Left renal cortex interstitium (tissue), 4 donors: ENCODE data around the gene TYROBP. TPM values are rescaled to one million over a fixed set of nuclear protein-coding genes. Genes with fewer than 3 reads are reported as not detected.
A peak's percentile ranks its signal among the peaks of the same experiment; 100 is the strongest.
"Not testable (repeated sequence)": the region's sequence is repeated elsewhere in the genome, so short reads cannot be mapped to it uniquely, and the experiment has no call there.

Experiments used
- DNase-seq, 4 donors: peaks; one replicate each; pipeline ENCODE4 v3.0.0-alpha.2; 2013; ENCODE audit warnings: low read depth in 4 of 4, low spot score in 2 of 4, missing footprints in 1 of 4
- polyA plus RNA-seq, 4 donors: library from polyadenylated mRNA; unstranded; fragments of 120-200 nt; gene quantifications; one replicate each; pipeline ENCODE4 v1.2.1, GENCODE V29; 2013; ENCODE audit not compliant: insufficient read length in 4 of 4

TYROBP gene
- polyA plus RNA-seq, 4 donors = 8.2 to 13.5 (median 11.1) TPM

DNA sequence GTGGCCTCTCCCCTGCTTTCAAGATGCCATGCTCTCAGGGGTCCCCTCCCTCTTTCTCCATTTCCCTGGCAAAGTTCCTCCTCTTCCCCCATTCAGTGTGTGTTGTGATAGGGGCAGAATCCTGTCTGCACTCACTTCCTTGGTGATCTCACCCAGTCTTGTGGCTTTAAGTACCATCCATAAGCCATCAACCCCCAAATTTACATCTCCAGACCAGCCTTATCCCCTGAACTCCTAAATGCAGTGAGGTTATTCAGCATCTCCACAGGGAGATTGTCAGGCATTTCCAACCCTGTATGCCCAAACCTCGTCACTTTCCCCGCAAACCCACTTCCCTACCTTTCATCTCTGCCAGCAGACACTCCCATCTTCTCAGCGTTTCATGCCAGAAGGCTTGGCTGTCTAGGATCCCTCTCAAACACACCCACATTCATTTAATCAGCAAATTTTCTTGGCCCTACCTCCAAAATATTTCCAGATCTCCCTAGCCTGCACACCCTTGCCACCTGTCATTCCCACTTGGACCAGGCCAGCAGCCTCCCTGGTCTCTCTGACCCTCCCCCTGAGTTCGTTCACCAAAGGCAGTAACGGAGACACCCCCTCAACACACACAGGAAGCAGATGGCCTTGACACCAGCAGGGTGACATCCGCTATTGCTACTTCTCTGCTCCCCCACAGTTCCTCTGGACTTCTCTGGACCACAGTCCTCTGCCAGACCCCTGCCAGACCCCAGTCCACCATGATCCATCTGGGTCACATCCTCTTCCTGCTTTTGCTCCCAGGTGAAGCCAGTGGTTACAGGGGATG is 6.0 kb downstream of the TYROBP start, which contains the start of gene HCST:
Gene HCST, plus strand, starts transcription at position 676 of the 808 bp plus-strand sequence. Its CDS starts 65 bp downstream, at position 741.
- no peak for DNase-seq

- DNase-seq = no peak
These were observed 6.9 kb downstream of the TYROBP start for GRCh38 chr19:35901055-35901644.

DNA sequence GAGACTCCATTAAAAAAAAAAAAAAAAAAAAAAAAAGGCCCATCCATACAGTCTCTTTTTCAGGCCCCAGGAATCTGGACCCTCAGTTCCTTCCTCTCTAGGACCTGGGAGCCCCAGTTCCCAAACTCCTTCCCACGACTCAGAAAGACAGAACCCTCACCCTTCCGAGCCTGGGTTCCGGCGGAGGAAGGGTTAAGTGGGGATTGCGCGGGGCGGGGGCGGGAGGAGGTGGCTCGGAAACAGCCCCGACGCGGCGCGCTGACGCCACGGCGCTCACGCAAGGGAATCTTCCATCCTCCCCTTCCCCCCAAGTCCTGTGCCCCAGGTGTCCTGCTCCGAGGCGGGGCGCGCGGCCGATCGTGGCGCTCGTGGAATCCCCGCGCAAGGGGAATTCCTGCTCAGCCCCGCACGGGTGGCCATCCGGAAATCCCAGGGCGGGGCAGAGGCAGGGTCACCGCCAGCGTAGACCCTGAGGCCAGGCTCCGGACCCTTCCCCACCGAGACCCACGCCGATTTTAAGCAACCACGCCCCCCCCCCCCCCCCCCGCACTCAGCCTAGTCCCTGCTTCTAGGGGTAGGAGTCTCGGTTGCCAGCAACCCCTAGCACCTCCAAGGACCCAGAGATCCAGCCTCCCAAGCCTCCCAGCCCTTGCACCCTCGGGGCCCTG is 8.4 kb downstream of the TYROBP start:
- peak in 2 of 4 donors; percentile 59 to 67 for DNase-seq

DNA sequence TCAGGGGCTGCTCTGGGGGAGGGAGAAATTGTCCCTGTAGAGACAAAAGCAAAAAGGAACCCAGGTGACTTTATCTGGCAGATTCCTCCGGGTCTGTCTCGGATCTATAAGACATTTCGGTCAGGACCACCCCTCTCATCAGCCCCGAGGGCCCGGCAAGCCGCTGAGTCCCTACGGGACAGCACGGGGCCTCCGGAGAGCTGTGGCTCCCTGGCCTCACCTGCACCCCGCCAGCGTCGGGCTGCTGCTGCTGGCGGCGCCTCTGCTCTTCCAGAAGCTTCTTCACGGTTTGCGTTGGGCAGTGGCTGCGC is 9.6 kb downstream of the TYROBP start:
- no peak for DNase-seq

GRCh38 chr19:35897706-35898451 is 10.2 kb downstream of the TYROBP start:
- DNase-seq = no peak

GRCh38 chr19:35896643-35897040 is 11.5 kb downstream of the TYROBP start:
- no peak for DNase-seq

DNA sequence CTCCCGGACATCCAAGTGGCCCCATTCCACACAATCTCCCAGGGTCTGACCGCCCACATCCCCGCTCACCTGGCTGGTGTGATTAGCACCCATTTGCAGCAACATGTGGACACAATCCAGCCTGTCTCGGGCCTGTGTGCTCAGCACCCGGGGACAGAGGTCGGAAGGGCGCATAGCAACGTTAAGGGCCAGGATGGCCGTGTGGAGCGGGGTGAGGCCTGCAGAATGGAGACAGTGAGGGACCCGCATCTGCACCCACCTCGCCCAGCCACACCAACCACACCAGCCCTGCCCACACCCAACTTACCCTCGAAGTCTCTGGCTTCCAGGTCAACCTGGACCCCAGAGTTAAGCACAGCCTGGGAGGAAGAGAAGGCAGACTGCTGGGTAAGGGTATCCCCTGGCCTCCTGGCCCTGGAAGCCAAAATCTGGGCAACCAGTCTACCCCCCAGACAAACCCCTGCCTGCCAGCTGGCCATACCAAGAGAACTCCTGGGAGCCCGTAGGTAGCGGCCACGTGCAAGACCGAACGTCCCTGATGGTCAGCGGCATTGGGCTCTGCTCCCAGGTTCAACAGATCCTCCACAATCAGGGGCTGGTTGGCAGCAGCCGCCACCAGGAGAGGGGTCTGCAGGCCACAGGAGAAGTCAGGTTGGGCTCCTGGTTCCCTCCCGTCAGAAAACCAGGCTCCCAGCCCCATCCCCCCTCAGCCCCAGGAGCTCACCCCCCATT is 12.0 kb downstream of the TYROBP start:
- no peak for DNase-seq

GRCh38 chr19:35894342-35894741 is 13.8 kb downstream of the TYROBP start:
- DNase-seq = no peak

- DNase-seq = not testable (repeated sequence)
These were observed 16.3 kb downstream of the TYROBP start for GRCh38 chr19:35891819-35892218.

DNA sequence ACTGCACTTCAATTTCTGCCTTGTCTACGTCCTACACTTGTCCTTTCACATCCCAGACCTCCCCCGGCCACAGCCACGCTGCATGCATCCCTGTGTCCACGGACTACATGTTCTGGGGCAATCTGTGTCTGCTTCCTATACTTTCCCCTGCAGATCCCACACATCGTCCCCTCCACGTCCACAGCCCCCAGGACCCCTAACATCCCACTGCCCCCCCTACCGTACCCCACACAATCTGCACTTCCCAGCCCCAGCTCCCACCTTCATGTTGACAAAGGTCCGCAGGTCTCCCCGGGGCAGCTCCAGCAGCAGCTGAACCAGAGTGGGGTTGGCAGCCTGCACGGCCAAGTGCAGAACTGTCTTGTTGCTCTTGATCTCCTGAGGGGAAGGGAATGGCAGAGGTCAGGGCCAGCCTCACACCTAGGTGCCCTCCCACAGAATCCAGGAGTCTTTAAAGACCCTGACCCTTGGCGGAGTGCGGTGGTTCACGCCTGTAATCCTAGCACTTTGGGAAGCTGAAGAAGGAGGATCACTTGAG is 17.9 kb downstream of the TYROBP start:
- DNase-seq = no peak

- DNase-seq = no peak
These were observed 18.6 kb downstream of the TYROBP start for GRCh38 chr19:35889370-35890112.

GRCh38 chr19:35888398-35888797 is 19.7 kb downstream of the TYROBP start:
- no peak for DNase-seq

GRCh38 chr19:35887197-35887596 is 20.9 kb downstream of the TYROBP start:
- DNase-seq = no peak

DNA sequence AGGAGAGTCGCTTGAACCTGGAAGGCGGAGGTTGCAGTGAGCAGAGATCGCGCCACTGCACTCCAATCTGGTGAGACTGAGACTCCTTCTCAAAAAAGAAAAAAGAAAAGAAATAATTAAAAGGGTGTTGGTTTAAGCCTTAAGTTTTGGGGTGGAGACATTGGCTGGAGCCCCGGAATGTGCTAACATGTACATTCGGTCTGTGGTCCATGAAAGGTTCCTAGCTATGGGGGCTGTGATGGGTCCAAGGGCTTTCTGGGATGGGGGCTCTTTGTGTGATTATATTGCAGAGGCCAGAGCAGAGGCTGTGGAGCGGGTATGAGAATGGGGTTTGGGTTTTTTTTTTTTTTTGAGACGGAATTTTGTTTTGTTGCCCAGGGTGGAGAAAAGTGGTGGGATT is 22.2 kb downstream of the TYROBP start:
- no peak for DNase-seq

DNA sequence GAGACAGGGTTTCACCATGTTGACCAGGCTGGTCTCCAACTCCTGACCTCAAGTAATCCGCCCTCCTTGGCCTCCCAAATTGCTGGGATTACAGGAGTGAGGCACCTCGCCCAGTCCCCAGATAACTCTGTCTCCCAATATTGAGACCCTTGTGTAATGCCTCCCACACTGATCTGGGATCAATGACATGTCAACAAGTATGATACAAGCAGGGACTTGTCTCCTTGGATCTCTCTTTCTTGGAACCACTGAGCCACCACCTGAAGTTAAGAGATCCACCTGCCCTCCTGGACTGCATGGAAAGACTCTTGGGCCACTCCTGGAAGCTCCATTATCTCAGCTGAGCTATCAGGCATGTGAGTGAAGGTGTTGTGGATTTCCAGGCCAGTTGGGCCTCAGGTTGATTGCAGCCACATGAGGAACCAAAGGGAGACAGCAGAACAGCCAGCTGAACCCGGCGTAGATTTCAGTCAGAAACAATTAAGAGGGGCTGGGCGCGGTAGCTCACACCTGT is 22.8 kb downstream of the TYROBP start:
- DNase-seq = no peak

- DNase-seq = no peak
These were observed 24.2 kb downstream of the TYROBP start for GRCh38 chr19:35883882-35884281.

- DNase-seq = no peak
These were observed 25.8 kb downstream of the TYROBP start for GRCh38 chr19:35882114-35882832.

DNA sequence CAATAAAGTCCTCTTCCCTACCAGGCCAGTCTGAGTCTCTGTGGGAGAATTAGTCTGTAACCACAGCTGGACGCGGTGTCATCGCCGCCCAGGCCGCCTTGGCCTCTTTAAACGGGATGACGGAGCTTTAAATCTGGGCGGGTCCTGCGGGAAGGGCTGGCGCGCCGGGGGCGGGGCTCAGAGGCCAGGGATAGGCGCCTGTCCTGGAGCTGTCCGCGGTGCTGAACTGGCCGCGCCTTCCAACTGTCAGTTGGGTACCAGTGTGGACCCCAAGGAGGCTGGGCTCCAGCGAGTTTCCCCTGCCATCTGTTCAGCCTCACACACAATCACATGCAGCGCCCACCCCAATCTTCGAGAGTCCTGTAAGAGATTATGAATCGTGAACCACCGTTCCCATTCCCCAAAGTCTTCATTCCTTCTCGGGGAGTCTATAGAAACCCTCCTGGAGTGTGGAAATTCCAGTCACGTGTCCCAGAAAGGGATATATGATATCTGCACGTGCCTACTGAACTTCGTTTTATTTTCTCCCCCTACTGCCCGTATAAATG is 28.3 kb downstream of the TYROBP start:
- peak in 1 of 4 donors; percentile 80 for DNase-seq
